ENCODE measurements around the gene E2F1.
A peak's percentile ranks its signal among the peaks of the same experiment; 100 is the strongest.

GRCh38 chr20:33666293-33667244 is 19.6 kb downstream of the E2F1 start, which contains the start of gene ACTL10:
- TF ChIP-seq CTCF (IDR thresholded peaks at IDR 0.05) (peak in 4 of 5 experiments; percentile 28 to 63 (median 42)), POLR2A (IDR thresholded peaks at IDR 0.05) (peak; percentile 81 to 97)

Measured in tibial nerve (tissue), 3 donors.